Heart left ventricle (tissue), 16 donors: ENCODE results near the gene RUNX3. TPM values are rescaled to one million over a fixed set of nuclear protein-coding genes. Genes with fewer than 3 reads are reported as not detected.

Experiments used
- ATAC-seq, 4 donors: fragments of 200-7000 bp; cut with Tn5 transposase; one replicate each; pipeline ENCODE4 v1.9.1; 2020 to 2022; ENCODE audit warnings: moderate library complexity in 4 of 4, mild to moderate bottlenecking in 3 of 4, moderate number of reproducible peaks in 1 of 4
- DNase-seq, 5 donors: peaks; one replicate each; pipeline ENCODE4 v3.0.0-alpha.2; 2020
- H3K27ac ChIP-seq, 12 donors: fragments of 200-600 bp; sonication (generic) in 4 of 12; one replicate each; pipeline versions ENCODE4 v1.5.0 to v1.8.0; 2016 to 2022; ENCODE audit warnings: mild to moderate bottlenecking in 2 of 12
- H3K27me3 ChIP-seq, 9 donors: fragments of 200-600 bp; sonication (generic) in 2 of 9; one replicate each; pipeline versions ENCODE4 v1.5.1 to v1.8.0; 2016 to 2022; ENCODE audit warnings: mild to moderate bottlenecking in 3 of 9
- H3K36me3 ChIP-seq, 9 donors: fragments of 200-600 bp; sonication (generic) in 2 of 9; one replicate each; pipeline versions ENCODE4 v1.5.0 to v1.8.0; 2018 to 2022; ENCODE audit warnings: mild to moderate bottlenecking in 2 of 9
- H3K4me1 ChIP-seq, 12 donors: fragments of 200-600 bp; sonication (generic) in 4 of 12; one replicate each; pipeline versions ENCODE4 v1.5.0 to v1.8.0; 2016 to 2022; ENCODE audit warnings: mild to moderate bottlenecking in 3 of 12
- H3K4me3 ChIP-seq, 12 donors: fragments of 200-600 bp; sonication (generic) in 4 of 12; one replicate each; pipeline versions ENCODE4 v1.5.0 to v1.8.0; 2017 to 2022; ENCODE audit warnings: mild to moderate bottlenecking in 9 of 12, moderate library complexity in 4 of 12
- H3K9me3 ChIP-seq, 12 donors: fragments of 200-600 bp; sonication (generic) in 4 of 12; one replicate each; pipeline versions ENCODE4 v1.5.0 to v1.8.0; 2016 to 2022; ENCODE audit warnings: mild to moderate bottlenecking in 1 of 12
- POLR2A ChIP-seq, 2 donors: fragments of 450-650 bp; IDR thresholded peaks; one replicate each; pipeline ENCODE4 v1.6.1; 2017; ENCODE audit warnings: antibody characterized with exemption in 2 of 2, mild to moderate bottlenecking in 2 of 2, moderate library complexity in 2 of 2
- WGBS, 4 donors: extraction: QIAGEN DNeasy Blood & Tissue Kit in 2 of 4; methylation state at CpG; one replicate each; pipeline versions ENCODE4 v1.1.5 to v1.1.7; 2013 to 2018; 5-methylcytosine and 5-hydroxymethylcytosine counted together
- intact Hi-C, 10 donors: fragments of 100-400 bp; cut with DNase I; formaldehyde crosslinking; loops; one replicate each; pipeline versions ENCODE4 v1.11.1 to v1.14.2; 2022
- polyA plus RNA-seq, 2 donors: library from polyadenylated mRNA; stranded (reverse); fragments of 200-250 nt; gene quantifications; one replicate each; pipeline ENCODE4 v1.2.3, GENCODE V29; 2013
- total RNA-seq, 9 donors: library from RNA; depleted of rRNA in 2 of 9; stranded (reverse); fragments of >200 nt in 2 of 9; fragmentation: NEBNext Ultra II Directional in 3 of 9; extraction: Animal tissue kit (Norgen Biotek cat#: 25700) in 3 of 9; gene quantifications; one replicate each; pipeline versions ENCODE4 v1.1.0 to v1.2.4, GENCODE V29; 2016 to 2023
- TF ChIP-seq, protein P1 (sequence below), 12 donors: fragments of 200-600 bp; sonication (generic) in 4 of 12; IDR thresholded peaks; one replicate each; pipeline versions ENCODE4 v1.5.0 to v1.8.0; 2018 to 2022; ENCODE audit warnings: antibody characterized with exemption in 12 of 12, mild to moderate bottlenecking in 5 of 12
- donor health status: ischemic (EF 13 %, LVEDD 7.1; RV severe dilation, severe dysfunction).
- donor health status: healthy with polysubstance abuse.
- donor health status: DM: no; HTN: yes; CAD: no.
- donor health status: DM: no; HTN: no; CAD: no.
- donor health status: ischemic (EF 25% LVEDD 6.9; RV normal size, moderate dysfunction).
- donor health status: ischemic (EF 25% LVEDD 5.7; RV mildly dilated, moderate dysfunction).
- donor health status: healthy.
- donor health status: DM: yes; HTN: yes; CAD: no.
- donor health status: ischemic (EF 35%, LVEDD 5.7; RV mildly dilated, moderate dysfunction).
- donor health status: nonischemic (EF 11% LVEDD 7.7; RV severe dilation, severe dysfunction).
- donor health status: DM: yes; HTN: yes; CAD: no.
- donor health status: PGD.
- donor health status: ischemic (EF 29% LVEDD 5.4; RV normal size, mild dysfunction).
- donor health status: nonischemic (EF 23%, LVEDD 6.1; RV moderate dilation, normal function).

Gene RUNX3
- total and polyA plus RNA-seq, 11 donors: 0.21 to 8.7 (median 0.38) TPM

DNA sequence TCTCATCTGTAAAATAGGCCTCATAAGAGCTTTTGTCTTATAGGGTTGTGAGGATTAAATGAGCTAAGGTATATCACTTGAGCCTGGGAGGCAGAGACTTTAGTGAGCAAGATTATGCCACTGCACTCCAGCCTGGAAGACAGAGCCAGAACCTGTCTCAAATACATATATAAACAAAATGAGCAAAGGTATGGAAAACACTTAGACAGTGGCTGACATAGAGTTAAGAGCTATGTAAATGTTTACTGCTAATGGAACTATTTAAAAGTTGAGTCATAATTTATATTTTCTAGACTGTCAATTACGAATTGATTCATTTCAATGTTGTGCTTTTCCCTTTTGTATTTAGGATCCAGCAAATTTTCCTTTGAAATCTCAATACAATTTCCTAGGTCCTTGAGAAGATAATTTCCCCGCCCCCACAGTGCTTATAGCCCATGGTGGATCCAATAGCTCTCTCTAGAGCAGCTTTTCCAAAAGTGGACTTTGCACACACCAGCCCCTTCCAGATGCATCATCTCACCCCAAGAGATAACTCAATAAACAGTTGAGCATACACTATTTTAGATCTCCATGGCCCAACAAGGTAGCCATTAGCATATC, 21.8 kb upstream of the RUNX3 start:
- Histone ChIP-seq H3K27me3 (peaks cover 0 to 5% (median 0%) of the 10 kb centered on the region in 9 donors), H3K36me3 (no peaks in the 10 kb centered on the region), H3K4me1 (peaks cover 0 to 21% (median 0%) of the 10 kb centered on the region in 12 donors), H3K4me3 (no peak overlapping the region), H3K27ac (no peak overlapping the region), H3K9me3 (no peaks in the 10 kb centered on the region)
- WGBS, 4 donors: 89 to 94% (median 89%) methylated on average over 2 of the region's 2 CpGs
- intact Hi-C loops: no loop called here
- ATAC-seq (no peak), DNase-seq (peak in 1 of 5 donors; percentile 6)
- TF ChIP-seq POLR2A (IDR thresholded peaks at IDR 0.05): no peak
- TF ChIP-seq, protein P1, sequence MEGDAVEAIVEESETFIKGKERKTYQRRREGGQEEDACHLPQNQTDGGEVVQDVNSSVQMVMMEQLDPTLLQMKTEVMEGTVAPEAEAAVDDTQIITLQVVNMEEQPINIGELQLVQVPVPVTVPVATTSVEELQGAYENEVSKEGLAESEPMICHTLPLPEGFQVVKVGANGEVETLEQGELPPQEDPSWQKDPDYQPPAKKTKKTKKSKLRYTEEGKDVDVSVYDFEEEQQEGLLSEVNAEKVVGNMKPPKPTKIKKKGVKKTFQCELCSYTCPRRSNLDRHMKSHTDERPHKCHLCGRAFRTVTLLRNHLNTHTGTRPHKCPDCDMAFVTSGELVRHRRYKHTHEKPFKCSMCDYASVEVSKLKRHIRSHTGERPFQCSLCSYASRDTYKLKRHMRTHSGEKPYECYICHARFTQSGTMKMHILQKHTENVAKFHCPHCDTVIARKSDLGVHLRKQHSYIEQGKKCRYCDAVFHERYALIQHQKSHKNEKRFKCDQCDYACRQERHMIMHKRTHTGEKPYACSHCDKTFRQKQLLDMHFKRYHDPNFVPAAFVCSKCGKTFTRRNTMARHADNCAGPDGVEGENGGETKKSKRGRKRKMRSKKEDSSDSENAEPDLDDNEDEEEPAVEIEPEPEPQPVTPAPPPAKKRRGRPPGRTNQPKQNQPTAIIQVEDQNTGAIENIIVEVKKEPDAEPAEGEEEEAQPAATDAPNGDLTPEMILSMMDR (IDR thresholded peaks at IDR 0.05): no peak

DNA sequence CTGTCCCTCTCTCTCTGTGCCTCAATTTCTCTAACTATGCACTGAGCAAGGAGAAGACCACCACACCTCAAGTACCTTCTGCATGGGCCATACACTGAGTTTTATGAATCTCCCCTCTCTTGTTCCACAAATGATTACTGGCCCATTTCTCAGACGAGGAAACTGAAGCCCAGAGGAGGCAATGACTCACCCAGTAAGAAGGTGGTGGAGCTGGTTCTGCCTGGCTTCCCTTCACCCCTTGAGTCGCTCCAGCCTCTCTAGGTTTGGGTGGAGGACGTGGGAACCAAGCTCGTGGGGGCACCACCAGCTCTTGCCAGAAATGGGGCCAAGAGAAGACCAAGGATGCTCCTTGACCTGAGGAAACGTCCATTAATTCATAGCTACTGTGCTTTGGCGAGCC, 21.3 kb upstream of the RUNX3 start:
- no peaks in the 10 kb centered on the region for H3K9me3 ChIP-seq
- WGBS, 4 donors: 69 to 84% (median 75%) methylated on average over 6 of the region's 6 CpGs

DNA sequence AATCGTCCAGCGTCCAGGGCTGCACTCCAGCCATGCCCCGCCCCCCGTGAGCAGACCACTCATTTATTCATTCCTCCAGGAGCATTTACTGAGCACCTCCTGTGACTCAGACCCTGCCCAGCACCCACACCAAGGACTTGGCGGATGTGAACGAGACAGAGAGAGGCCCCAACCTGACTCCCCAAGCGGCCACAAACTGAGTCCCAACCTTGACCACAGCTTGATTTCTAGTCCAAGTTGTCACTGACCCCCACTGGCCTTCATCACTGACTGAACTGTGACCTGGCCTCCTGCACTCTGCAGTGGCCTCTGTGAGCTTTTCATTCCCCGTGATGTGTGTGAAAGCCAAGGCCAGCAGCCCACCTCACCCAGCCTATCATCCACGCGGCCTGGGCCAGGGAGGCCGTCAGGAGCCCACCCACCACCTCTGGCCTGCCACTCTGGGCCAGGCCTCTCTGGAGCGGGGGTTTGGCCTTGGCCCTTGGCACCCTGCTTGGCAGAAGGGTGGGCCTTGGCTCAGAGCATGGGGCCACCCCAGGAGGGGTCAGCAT, 19.3 kb upstream of the RUNX3 start:
- H3K4me3 ChIP-seq: no peak overlapping the region
- intact Hi-C loops: no loop called here
- 81 to 92% (median 85%) methylated on average over 4 to 12 of the region's 12 CpGs for WGBS, 4 donors
- no peak overlapping the region for H3K27ac ChIP-seq
- H3K27me3 ChIP-seq: no peaks in the 10 kb centered on the region
- no peak for ATAC-seq
- no peaks in the 10 kb centered on the region for H3K36me3 ChIP-seq
- H3K9me3 ChIP-seq: no peaks in the 10 kb centered on the region
- H3K4me1 ChIP-seq: peaks cover 0 to 7% (median 0%) of the 10 kb centered on the region in 12 donors
- no peak for DNase-seq
- TF ChIP-seq, protein P1 (IDR thresholded peaks at IDR 0.05): no peak
- no peak for TF ChIP-seq POLR2A (IDR thresholded peaks at IDR 0.05)

More for the DNA sequence above, 21.3 kb upstream of the RUNX3 start:
- ATAC-seq (no peak), DNase-seq (peak in 1 of 5 donors; percentile 14)
- no peak overlapping the region for H3K27ac ChIP-seq
- intact Hi-C loops: no loop called here
- H3K4me3 ChIP-seq: no peak overlapping the region
- H3K4me1 ChIP-seq: peaks cover 0 to 21% (median 0%) of the 10 kb centered on the region in 12 donors
- no peaks in the 10 kb centered on the region for H3K27me3 ChIP-seq
- no peaks in the 10 kb centered on the region for H3K36me3 ChIP-seq
- TF ChIP-seq POLR2A (IDR thresholded peaks at IDR 0.05): no peak
- TF ChIP-seq, protein P1 (IDR thresholded peaks at IDR 0.05): no peak

DNA sequence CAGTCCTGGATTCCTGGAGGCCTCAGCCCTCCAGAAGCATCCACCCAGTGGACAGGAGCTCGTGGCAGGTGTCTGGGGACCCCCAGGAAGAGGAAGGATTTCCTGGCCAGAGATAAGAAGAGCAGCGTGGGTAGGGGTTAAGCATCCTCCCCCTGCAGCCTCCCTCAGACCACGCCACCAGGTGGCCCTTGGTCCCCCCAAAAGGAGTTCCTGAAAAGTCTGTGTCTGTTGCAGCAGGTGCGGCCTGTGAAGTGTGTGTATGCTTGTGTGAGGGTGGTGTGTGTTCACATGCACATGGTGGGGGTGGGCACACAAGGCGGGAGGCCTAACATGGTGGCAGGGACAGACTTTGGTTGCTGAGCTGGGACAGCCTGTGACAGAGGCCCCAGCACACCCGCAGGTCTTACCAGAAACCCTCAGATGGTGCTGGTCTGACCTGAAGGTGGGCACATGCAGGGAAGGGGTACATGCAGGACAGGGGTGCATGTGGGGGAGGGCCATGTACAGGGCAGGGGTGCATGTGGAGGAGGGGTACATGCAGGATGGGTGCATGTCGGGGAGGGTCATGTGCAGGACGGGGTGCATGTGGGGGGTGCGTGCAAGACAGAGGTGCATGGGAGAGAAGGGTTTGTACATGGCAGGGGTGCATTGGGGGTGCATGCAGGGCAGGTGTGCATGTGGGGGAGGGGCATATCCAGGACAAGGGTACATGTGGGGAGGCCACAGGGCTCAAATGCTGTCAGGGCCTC, 18.2 kb upstream of the RUNX3 start:
- Histone ChIP-seq H3K27ac (no peak overlapping the region), H3K27me3 (peaks cover 0 to 3% (median 0%) of the 10 kb centered on the region in 9 donors), H3K4me3 (no peak overlapping the region), H3K9me3 (no peaks in the 10 kb centered on the region), H3K36me3 (no peaks in the 10 kb centered on the region), H3K4me1 (peaks cover 0 to 7% (median 0%) of the 10 kb centered on the region in 12 donors)
- WGBS, 4 donors: 78 to 86% (median 81%) methylated on average over 6 to 9 of the region's 9 CpGs
- DNase-seq (no peak), ATAC-seq (peak in 1 of 4 donors; percentile 35)
- TF ChIP-seq POLR2A (IDR thresholded peaks at IDR 0.05): no peak
- TF ChIP-seq, protein P1 (IDR thresholded peaks at IDR 0.05): no peak
- intact Hi-C loops: no loop called here
